ENCODE results near the gene H2AZ1.

H2AZ1 gene

GRCh38 chr4:99921174-99921573, 28.9 kb downstream of the H2AZ1 start:
- Histone ChIP-seq H3K36me3 (ENCODE audit: insufficient read depth, low read length) (peaks cover 72% of the 10 kb centered on the region), H3K9me3 (ENCODE audit: low read length) (no peaks in the 10 kb centered on the region), H3F3A (ENCODE audit: insufficient read depth, low read length) (no peaks in the 10 kb centered on the region), H3K4me3 (ENCODE audit: low read depth, low read length, poor library complexity, severe bottlenecking) (no peak overlapping the region), H2AFZ (ENCODE audit: low read length) (no peak overlapping the region), H3K27me3 (ENCODE audit: insufficient read depth, low read length) (no peaks in the 10 kb centered on the region), H3K4me1 (ENCODE audit: insufficient read depth, low read length, severe bottlenecking) (no peaks in the 10 kb centered on the region), H3K27ac (ENCODE audit: low read depth, low read length, poor library complexity, severe bottlenecking) (no peak overlapping the region), H3K9ac (ENCODE audit: low read length) (no peak overlapping the region), H3K79me2 (ENCODE audit: insufficient read depth, low read length) (no peaks in the 10 kb centered on the region), H4K20me1 (ENCODE audit: insufficient read depth, low read length) (no peaks in the 10 kb centered on the region), H3K9me2 (ENCODE audit: low read depth, low read length) (no peaks in the 10 kb centered on the region), H3K4me2 (ENCODE audit: low read length) (no peak overlapping the region)
- TF ChIP-seq EZH2 (IDR thresholded peaks at IDR 0.05; ENCODE audit: borderline replicate concordance, low read length) (no peak), CTCF (IDR thresholded peaks at IDR 0.05; ENCODE audit: low read length) (no peak)

DNA sequence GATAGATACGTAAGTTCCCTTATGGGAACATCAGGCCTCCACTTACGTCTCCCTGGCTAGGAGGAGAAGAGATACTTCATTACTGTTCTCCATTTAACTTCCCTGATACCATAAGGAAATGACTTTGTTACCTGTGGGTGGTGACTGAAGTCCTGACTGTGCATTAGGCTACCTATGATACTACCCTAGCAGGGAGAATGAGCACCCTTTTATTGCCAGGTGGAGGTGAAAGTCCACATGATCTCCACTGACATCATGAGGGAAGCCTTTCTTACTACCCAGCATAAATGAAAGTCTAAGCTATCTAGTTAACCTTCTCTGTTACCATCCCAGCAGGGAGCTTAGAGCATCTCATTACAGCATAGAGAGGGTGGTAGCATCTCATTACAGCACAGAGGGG, 31.4 kb downstream of the H2AZ1 start:
- H3K9ac ChIP-seq (ENCODE audit: low read length): no peak overlapping the region
- H3K4me1 ChIP-seq (ENCODE audit: insufficient read depth, low read length, severe bottlenecking): no peaks in the 10 kb centered on the region
- H3K36me3 ChIP-seq (ENCODE audit: insufficient read depth, low read length): peaks cover 64% of the 10 kb centered on the region
- H3K9me2 ChIP-seq (ENCODE audit: low read depth, low read length): no peaks in the 10 kb centered on the region
- no peaks in the 10 kb centered on the region for H4K20me1 ChIP-seq (ENCODE audit: insufficient read depth, low read length)
- H3K9me3 ChIP-seq (ENCODE audit: low read length): no peaks in the 10 kb centered on the region
- no peak overlapping the region for H3K4me3 ChIP-seq (ENCODE audit: low read depth, low read length, poor library complexity, severe bottlenecking)
- H3K27ac ChIP-seq (ENCODE audit: low read depth, low read length, poor library complexity, severe bottlenecking): no peak overlapping the region
- no peak overlapping the region for H3K4me2 ChIP-seq (ENCODE audit: low read length)
- no peak overlapping the region for H2AFZ ChIP-seq (ENCODE audit: low read length)
- H3F3A ChIP-seq (ENCODE audit: insufficient read depth, low read length): no peaks in the 10 kb centered on the region
- H3K79me2 ChIP-seq (ENCODE audit: insufficient read depth, low read length): no peaks in the 10 kb centered on the region
- H3K27me3 ChIP-seq (ENCODE audit: insufficient read depth, low read length): no peaks in the 10 kb centered on the region
- TF ChIP-seq EZH2 (IDR thresholded peaks at IDR 0.05; ENCODE audit: borderline replicate concordance, low read length) (no peak), CTCF (IDR thresholded peaks at IDR 0.05; ENCODE audit: low read length) (no peak)

GRCh38 chr4:99917575-99917974, 32.5 kb downstream of the H2AZ1 start:
- H3K9ac ChIP-seq (ENCODE audit: low read length): no peak overlapping the region
- no peaks in the 10 kb centered on the region for H3K4me1 ChIP-seq (ENCODE audit: insufficient read depth, low read length, severe bottlenecking)
- H3F3A ChIP-seq (ENCODE audit: insufficient read depth, low read length): no peaks in the 10 kb centered on the region
- no peak overlapping the region for H3K27ac ChIP-seq (ENCODE audit: low read depth, low read length, poor library complexity, severe bottlenecking)
- no peak overlapping the region for H3K4me2 ChIP-seq (ENCODE audit: low read length)
- H3K9me2 ChIP-seq (ENCODE audit: low read depth, low read length): no peaks in the 10 kb centered on the region
- H3K27me3 ChIP-seq (ENCODE audit: insufficient read depth, low read length): no peaks in the 10 kb centered on the region
- no peaks in the 10 kb centered on the region for H3K79me2 ChIP-seq (ENCODE audit: insufficient read depth, low read length)
- no peaks in the 10 kb centered on the region for H3K9me3 ChIP-seq (ENCODE audit: low read length)
- no peak overlapping the region for H3K4me3 ChIP-seq (ENCODE audit: low read depth, low read length, poor library complexity, severe bottlenecking)
- H4K20me1 ChIP-seq (ENCODE audit: insufficient read depth, low read length): no peaks in the 10 kb centered on the region
- H2AFZ ChIP-seq (ENCODE audit: low read length): no peak overlapping the region
- TF ChIP-seq CTCF (IDR thresholded peaks at IDR 0.05; ENCODE audit: low read length) (no peak), EZH2 (IDR thresholded peaks at IDR 0.05; ENCODE audit: borderline replicate concordance, low read length) (no peak)
- H3K36me3 ChIP-seq (ENCODE audit: insufficient read depth, low read length): peaks cover 53% of the 10 kb centered on the region

Data from OCI-LY1 (cell line).